ENCODE results near the gene ASB4. TPM values are rescaled to one million over a fixed set of nuclear protein-coding genes. Genes with fewer than 3 reads are reported as not detected.

The ASB4 gene
- total RNA-seq, 1 experiment from 2014 or later = not detected

GRCh38 chr7:95490231-95490762, 4.6 kb downstream of the ASB4 start:
- Histone ChIP-seq H3K27ac (ENCODE audit: low read length) (no peak overlapping the region), H3K9me2 (replicated peaks; ENCODE audit: insufficient read depth, low read length) (no peaks in the 10 kb centered on the region), H3K9me3 (ENCODE audit: low read length) (no peaks in the 10 kb centered on the region), H3K4me1 (ENCODE audit: low read length) (no peaks in the 10 kb centered on the region), H4K20me1 (ENCODE audit: insufficient read depth, low read depth, low read length) (no peaks in the 10 kb centered on the region), H3K4me2 (ENCODE audit: low read depth, low read length, poor library complexity, severe bottlenecking) (no peak overlapping the region), H3K36me3 (ENCODE audit: insufficient read depth, low read length) (no peaks in the 10 kb centered on the region), H3K4me3 (ENCODE audit: low read length) (no peak overlapping the region), H3K79me2 (ENCODE audit: low read length) (no peaks in the 10 kb centered on the region), H3K9ac (ENCODE audit: low read length) (no peak overlapping the region), H2AFZ (ENCODE audit: low read length) (no peak overlapping the region), H3K27me3 (ENCODE audit: low read length) (no peaks in the 10 kb centered on the region)
- no peak for DNase-seq

GRCh38 chr7:95491201-95491600, 5.5 kb downstream of the ASB4 start:
- DNase-seq = no peak
- no peak overlapping the region for H3K4me2 ChIP-seq (ENCODE audit: low read depth, low read length, poor library complexity, severe bottlenecking)
- H2AFZ ChIP-seq (ENCODE audit: low read length) = no peak overlapping the region
- H3K4me3 ChIP-seq (ENCODE audit: low read length) = no peak overlapping the region
- H3K9me2 ChIP-seq (replicated peaks; ENCODE audit: insufficient read depth, low read length) = no peaks in the 10 kb centered on the region
- no peaks in the 10 kb centered on the region for H3K36me3 ChIP-seq (ENCODE audit: insufficient read depth, low read length)
- H3K9ac ChIP-seq (ENCODE audit: low read length) = no peak overlapping the region
- no peaks in the 10 kb centered on the region for H3K27me3 ChIP-seq (ENCODE audit: low read length)
- no peaks in the 10 kb centered on the region for H3K4me1 ChIP-seq (ENCODE audit: low read length)
- H3K27ac ChIP-seq (ENCODE audit: low read length) = no peak overlapping the region
- no peaks in the 10 kb centered on the region for H4K20me1 ChIP-seq (ENCODE audit: insufficient read depth, low read depth, low read length)
- no peaks in the 10 kb centered on the region for H3K9me3 ChIP-seq (ENCODE audit: low read length)
- no peaks in the 10 kb centered on the region for H3K79me2 ChIP-seq (ENCODE audit: low read length)

- Histone ChIP-seq H4K20me1 (ENCODE audit: insufficient read depth, low read depth, low read length) (no peaks in the 10 kb centered on the region), H3K9ac (ENCODE audit: low read length) (no peak overlapping the region), H3K36me3 (ENCODE audit: insufficient read depth, low read length) (no peaks in the 10 kb centered on the region), H3K4me1 (ENCODE audit: low read length) (no peaks in the 10 kb centered on the region), H3K27me3 (ENCODE audit: low read length) (no peaks in the 10 kb centered on the region), H2AFZ (ENCODE audit: low read length) (no peak overlapping the region), H3K27ac (ENCODE audit: low read length) (no peak overlapping the region), H3K4me3 (ENCODE audit: low read length) (no peak overlapping the region), H3K9me2 (replicated peaks; ENCODE audit: insufficient read depth, low read length) (no peaks in the 10 kb centered on the region), H3K9me3 (ENCODE audit: low read length) (no peaks in the 10 kb centered on the region), H3K79me2 (ENCODE audit: low read length) (no peaks in the 10 kb centered on the region), H3K4me2 (ENCODE audit: low read depth, low read length, poor library complexity, severe bottlenecking) (no peak overlapping the region)
- DNase-seq = no peak
These were observed 6.0 kb downstream of the ASB4 start for GRCh38 chr7:95491634-95492314.

GRCh38 chr7:95493247-95493646, 7.5 kb downstream of the ASB4 start:
- no peaks in the 10 kb centered on the region for H3K4me1 ChIP-seq (ENCODE audit: low read length)
- H3K27me3 ChIP-seq (ENCODE audit: low read length) = no peaks in the 10 kb centered on the region
- no peak overlapping the region for H3K27ac ChIP-seq (ENCODE audit: low read length)
- no peaks in the 10 kb centered on the region for H3K36me3 ChIP-seq (ENCODE audit: insufficient read depth, low read length)
- H3K9ac ChIP-seq (ENCODE audit: low read length) = no peak overlapping the region
- H3K4me2 ChIP-seq (ENCODE audit: low read depth, low read length, poor library complexity, severe bottlenecking) = no peak overlapping the region
- no peaks in the 10 kb centered on the region for H4K20me1 ChIP-seq (ENCODE audit: insufficient read depth, low read depth, low read length)
- H3K9me2 ChIP-seq (replicated peaks; ENCODE audit: insufficient read depth, low read length) = no peaks in the 10 kb centered on the region
- no peak for DNase-seq
- H3K4me3 ChIP-seq (ENCODE audit: low read length) = no peak overlapping the region
- H2AFZ ChIP-seq (ENCODE audit: low read length) = no peak overlapping the region
- no peaks in the 10 kb centered on the region for H3K9me3 ChIP-seq (ENCODE audit: low read length)
- H3K79me2 ChIP-seq (ENCODE audit: low read length) = no peaks in the 10 kb centered on the region

GRCh38 chr7:95493844-95494243, 8.1 kb downstream of the ASB4 start:
- Histone ChIP-seq H4K20me1 (ENCODE audit: insufficient read depth, low read depth, low read length) (no peaks in the 10 kb centered on the region), H3K9ac (ENCODE audit: low read length) (no peak overlapping the region), H3K79me2 (ENCODE audit: low read length) (no peaks in the 10 kb centered on the region), H3K4me2 (ENCODE audit: low read depth, low read length, poor library complexity, severe bottlenecking) (no peak overlapping the region), H3K4me1 (ENCODE audit: low read length) (no peaks in the 10 kb centered on the region), H3K27ac (ENCODE audit: low read length) (no peak overlapping the region), H3K9me3 (ENCODE audit: low read length) (no peaks in the 10 kb centered on the region), H3K27me3 (ENCODE audit: low read length) (no peaks in the 10 kb centered on the region), H2AFZ (ENCODE audit: low read length) (no peak overlapping the region), H3K4me3 (ENCODE audit: low read length) (no peak overlapping the region), H3K36me3 (ENCODE audit: insufficient read depth, low read length) (no peaks in the 10 kb centered on the region), H3K9me2 (replicated peaks; ENCODE audit: insufficient read depth, low read length) (no peaks in the 10 kb centered on the region)
- DNase-seq = no peak

GRCh38 chr7:95501261-95501832, 15.6 kb downstream of the ASB4 start:
- no peak overlapping the region for H3K4me2 ChIP-seq (ENCODE audit: low read depth, low read length, poor library complexity, severe bottlenecking)
- H2AFZ ChIP-seq (ENCODE audit: low read length) = no peak overlapping the region
- H3K9me2 ChIP-seq (replicated peaks; ENCODE audit: insufficient read depth, low read length) = no peaks in the 10 kb centered on the region
- H3K9me3 ChIP-seq (ENCODE audit: low read length) = no peaks in the 10 kb centered on the region
- H3K79me2 ChIP-seq (ENCODE audit: low read length) = no peaks in the 10 kb centered on the region
- no peaks in the 10 kb centered on the region for H3K4me1 ChIP-seq (ENCODE audit: low read length)
- H3K27me3 ChIP-seq (ENCODE audit: low read length) = no peaks in the 10 kb centered on the region
- H3K27ac ChIP-seq (ENCODE audit: low read length) = no peak overlapping the region
- no peak overlapping the region for H3K4me3 ChIP-seq (ENCODE audit: low read length)
- no peaks in the 10 kb centered on the region for H4K20me1 ChIP-seq (ENCODE audit: insufficient read depth, low read depth, low read length)
- no peaks in the 10 kb centered on the region for H3K36me3 ChIP-seq (ENCODE audit: insufficient read depth, low read length)
- DNase-seq = no peak
- H3K9ac ChIP-seq (ENCODE audit: low read length) = no peak overlapping the region

- Histone ChIP-seq H3K9me2 (replicated peaks; ENCODE audit: insufficient read depth, low read length) (no peaks in the 10 kb centered on the region), H2AFZ (ENCODE audit: low read length) (no peak overlapping the region), H3K4me3 (ENCODE audit: low read length) (no peak overlapping the region), H3K4me2 (ENCODE audit: low read depth, low read length, poor library complexity, severe bottlenecking) (no peak overlapping the region), H3K9me3 (ENCODE audit: low read length) (no peaks in the 10 kb centered on the region), H3K9ac (ENCODE audit: low read length) (no peak overlapping the region), H3K27ac (ENCODE audit: low read length) (no peak overlapping the region), H4K20me1 (ENCODE audit: insufficient read depth, low read depth, low read length) (no peaks in the 10 kb centered on the region), H3K36me3 (ENCODE audit: insufficient read depth, low read length) (no peaks in the 10 kb centered on the region), H3K79me2 (ENCODE audit: low read length) (no peaks in the 10 kb centered on the region), H3K4me1 (ENCODE audit: low read length) (no peaks in the 10 kb centered on the region), H3K27me3 (ENCODE audit: low read length) (no peaks in the 10 kb centered on the region)
- no peak for DNase-seq
These were observed 16.7 kb downstream of the ASB4 start for GRCh38 chr7:95502403-95502802.

GRCh38 chr7:95503271-95504131, 17.8 kb downstream of the ASB4 start:
- Histone ChIP-seq H3K27ac (ENCODE audit: low read length) (no peak overlapping the region), H3K4me3 (ENCODE audit: low read length) (no peak overlapping the region), H3K4me1 (ENCODE audit: low read length) (no peaks in the 10 kb centered on the region), H3K79me2 (ENCODE audit: low read length) (no peaks in the 10 kb centered on the region), H3K4me2 (ENCODE audit: low read depth, low read length, poor library complexity, severe bottlenecking) (no peak overlapping the region), H3K27me3 (ENCODE audit: low read length) (no peaks in the 10 kb centered on the region), H3K9me3 (ENCODE audit: low read length) (no peaks in the 10 kb centered on the region), H2AFZ (ENCODE audit: low read length) (no peak overlapping the region), H3K36me3 (ENCODE audit: insufficient read depth, low read length) (no peaks in the 10 kb centered on the region), H4K20me1 (ENCODE audit: insufficient read depth, low read depth, low read length) (no peaks in the 10 kb centered on the region), H3K9ac (ENCODE audit: low read length) (no peak overlapping the region), H3K9me2 (replicated peaks; ENCODE audit: insufficient read depth, low read length) (no peaks in the 10 kb centered on the region)
- DNase-seq = no peak
